Coronary artery (tissue), 2 donors: ENCODE results near the gene GLT1D1.

Experiments used
- DNase-seq: peaks from one replicate; pipeline ENCODE4 v3.0.0-alpha.2; 2017; ENCODE audit warnings: low spot score
- H3K27ac ChIP-seq, 2 donors: fragments of 200-600 bp; sonication (generic); one replicate each; pipeline ENCODE4 v1.5.1; 2016 to 2019
- H3K4me3 ChIP-seq: fragments of 200-600 bp; sonication (generic); 2 replicates; pipeline ENCODE4 v1.5.1; 2016; ENCODE audit warnings: mild to moderate bottlenecking, moderate library complexity
- CTCF ChIP-seq: fragments of 200-600 bp; sonication (generic); IDR thresholded peaks from one replicate; pipeline ENCODE4 v1.5.1; 2019; ENCODE audit warnings: antibody characterized with exemption

Gene GLT1D1

GRCh38 chr12:128810182-128811127, 42.8 kb upstream of the GLT1D1 start:
- Histone ChIP-seq H3K27ac (peak overlapping the region; percentile 42 to 82), H3K4me3 (peak overlapping the region; percentile 43)
- DNase-seq, result no peak
- TF ChIP-seq CTCF, result no peak

GRCh38 chr12:128811806-128812205, 41.5 kb upstream of the GLT1D1 start:
- Histone ChIP-seq H3K27ac (no peak overlapping the region), H3K4me3 (no peak overlapping the region)
- DNase-seq, result no peak
- no peak for TF ChIP-seq CTCF

- no peak for DNase-seq
- no peak overlapping the region for H3K4me3 ChIP-seq
- TF ChIP-seq CTCF, result no peak
- H3K27ac ChIP-seq, result peak overlapping the region in 1 of 2 donors; percentile 65
Measured at GRCh38 chr12:128813392-128813791, 39.9 kb upstream of the GLT1D1 start.

GRCh38 chr12:128813883-128814282, 39.4 kb upstream of the GLT1D1 start:
- DNase-seq, result no peak
- no peak overlapping the region for H3K4me3 ChIP-seq
- TF ChIP-seq CTCF, result no peak
- H3K27ac ChIP-seq, result peak overlapping the region in 1 of 2 donors; percentile 65

GRCh38 chr12:128814411-128815261, 38.6 kb upstream of the GLT1D1 start:
- peak overlapping the region in 1 of 2 donors; percentile 25 for H3K27ac ChIP-seq
- no peak for DNase-seq
- TF ChIP-seq CTCF, result no peak
- H3K4me3 ChIP-seq, result no peak overlapping the region

- H3K27ac ChIP-seq, result peak overlapping the region; percentile 15 to 65
Measured at GRCh38 chr12:128815779-128816642, 37.3 kb upstream of the GLT1D1 start.

More at GRCh38 chr12:128815779-128816642, 37.3 kb upstream of the GLT1D1 start:
- TF ChIP-seq CTCF, result no peak
- no peak for DNase-seq
- no peak overlapping the region for H3K4me3 ChIP-seq
